KG1 (cell line): ENCODE measurements around the gene CPNE1.
A peak's percentile ranks its signal among the peaks of the same experiment; 100 is the strongest.

Experiments used
- DNase-seq: peaks from one replicate; lab custom pipeline; 2025; lab: John Stamatoyannopoulos, UW

The CPNE1 gene

GRCh38 chr20:35620818-35621559 lies 43.7 kb downstream of the CPNE1 start:
- no peak for DNase-seq

GRCh38 chr20:35619196-35620095 lies 45.3 kb downstream of the CPNE1 start:
- peak; percentile 59 for DNase-seq

- DNase-seq = no peak
These were observed 46.2 kb downstream of the CPNE1 start for GRCh38 chr20:35618263-35619131.

DNA sequence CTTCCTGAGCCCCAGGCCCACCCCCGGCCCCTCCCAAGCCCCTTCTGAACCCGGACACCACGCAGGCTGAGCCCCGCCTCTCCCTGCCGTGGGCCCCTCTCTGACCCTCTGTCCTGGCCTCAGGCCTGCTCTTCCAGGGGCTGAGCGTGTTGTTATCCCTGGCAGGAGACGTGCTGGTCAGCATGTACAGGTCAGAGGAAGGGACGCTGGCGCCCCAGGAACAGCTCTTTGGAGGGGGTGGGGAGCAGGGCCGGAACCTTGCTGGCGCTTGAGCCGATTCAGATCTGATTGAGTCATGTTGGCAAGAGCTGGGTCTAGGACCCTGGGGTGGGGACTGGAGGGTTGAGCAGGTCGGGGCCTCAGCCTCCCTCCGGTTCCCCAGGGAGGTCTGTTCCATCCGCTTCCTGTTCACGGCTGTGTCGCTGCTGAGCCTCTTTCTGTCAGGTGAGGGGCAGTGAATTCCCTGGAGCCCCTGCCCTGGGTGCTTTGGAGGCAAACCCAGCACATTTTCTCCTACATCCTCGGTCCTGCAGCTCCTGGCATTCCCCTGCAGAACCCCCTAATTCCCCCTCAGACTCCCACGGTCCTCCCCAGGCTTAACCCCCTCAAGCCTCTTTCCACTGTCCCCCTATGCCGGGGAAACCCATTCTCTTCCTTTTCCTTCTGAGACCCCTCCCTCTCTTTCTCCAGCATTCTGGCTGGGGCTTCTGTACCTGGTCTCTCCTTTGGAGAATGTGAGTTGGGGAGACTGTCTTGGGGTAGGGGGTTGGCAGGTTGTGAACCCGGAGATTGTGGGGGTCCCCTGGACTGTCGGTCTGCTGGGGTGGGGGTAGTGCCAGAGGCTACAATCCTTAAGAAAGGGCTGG lies 47.1 kb downstream of the CPNE1 start:
- DNase-seq = no peak

DNA sequence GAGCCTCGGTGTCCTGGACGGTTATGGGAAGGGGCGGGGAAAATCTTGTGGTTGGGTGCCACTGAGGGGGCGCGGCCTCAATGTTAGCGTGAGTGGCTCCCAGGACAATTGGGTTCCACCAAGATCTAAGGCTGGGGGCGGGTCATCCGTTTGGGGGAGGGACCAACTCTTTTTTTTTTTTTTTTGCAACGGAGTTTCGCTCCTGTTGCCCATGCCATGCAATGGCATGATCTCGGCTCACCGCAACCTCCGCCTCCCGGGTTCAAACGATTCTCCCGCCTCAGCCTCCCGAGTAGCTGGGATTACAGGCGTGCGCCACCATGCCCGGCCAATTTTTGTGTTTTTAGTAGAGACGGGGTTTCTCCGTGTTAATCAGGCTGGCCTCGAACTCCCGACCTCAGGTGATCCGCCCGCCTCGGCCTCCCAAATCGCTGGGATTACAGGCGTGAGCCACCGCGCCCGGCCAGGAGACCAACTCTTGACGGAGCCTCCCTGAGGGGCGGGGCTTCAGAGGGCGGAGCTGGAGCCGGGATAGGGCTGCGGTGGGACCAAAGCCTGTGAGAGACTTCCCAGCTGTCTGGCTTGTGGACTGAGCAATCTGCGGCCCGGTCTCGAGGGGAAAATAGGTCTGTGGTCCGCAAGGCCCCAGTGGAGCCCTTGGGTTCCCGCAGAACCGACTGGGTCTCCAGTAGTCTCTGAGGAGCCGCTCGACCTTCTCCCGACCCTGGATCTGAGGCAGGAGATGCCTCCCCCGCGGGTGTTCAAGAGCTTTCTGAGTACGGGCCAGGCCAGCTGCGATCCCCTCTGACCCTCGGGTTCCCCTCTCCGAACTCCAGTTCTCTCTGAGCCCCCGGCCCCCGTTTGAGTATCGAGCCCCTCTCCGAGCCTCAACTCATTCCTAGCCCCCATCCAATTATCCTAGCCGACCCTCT lies 48.0 kb downstream of the CPNE1 start:
- DNase-seq = no peak

- DNase-seq = peak; percentile 94
These were observed 48.8 kb downstream of the CPNE1 start, which contains the start of gene SPAG4 for GRCh38 chr20:35615667-35616464. Gene SPAG4, plus strand, starts transcription at chr20:35615829. Its CDS starts 175 bp downstream, at chr20:35616004.

- DNase-seq = no peak
These were observed 53.2 kb downstream of the CPNE1 start for GRCh38 chr20:35611482-35611881.

- no peak for DNase-seq
These were observed 53.8 kb downstream of the CPNE1 start for GRCh38 chr20:35610833-35611427.

DNA sequence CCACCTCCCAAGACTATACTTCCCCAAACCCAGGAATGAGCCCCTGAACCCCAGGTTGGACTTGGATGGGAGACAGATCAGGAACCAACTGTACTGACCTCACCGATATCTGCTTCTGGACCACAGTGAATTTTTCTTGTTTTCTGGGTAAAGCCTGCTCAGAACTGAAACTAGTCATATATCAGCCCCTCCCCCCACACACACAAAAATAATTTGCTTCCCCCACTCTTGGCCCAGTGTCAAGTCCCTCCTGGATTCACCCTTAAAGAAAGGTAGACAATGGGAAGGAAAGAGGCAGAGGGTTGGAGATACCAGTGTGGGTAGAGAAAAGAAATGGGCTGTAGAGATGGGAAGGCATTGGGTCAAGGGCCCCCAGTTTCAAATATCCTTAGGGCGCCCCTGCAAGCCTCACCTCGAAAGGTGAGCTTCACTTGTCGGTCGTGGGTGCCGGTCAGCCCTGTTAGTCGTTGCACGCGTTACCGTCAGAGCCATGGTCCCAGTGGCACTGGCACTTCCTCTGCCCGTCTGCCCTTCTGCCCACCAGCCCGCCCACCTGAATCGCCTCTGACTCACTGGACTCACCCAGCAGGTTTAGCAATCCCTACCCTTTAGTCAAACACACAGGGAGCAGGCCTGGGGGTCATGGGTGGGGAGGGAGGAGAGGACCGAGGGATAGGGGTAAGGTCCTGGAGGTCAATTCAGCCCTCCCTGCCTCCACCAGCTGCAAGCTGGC lies 57.5 kb downstream of the CPNE1 start:
- no peak for DNase-seq

GRCh38 chr20:35606127-35606526 lies 58.6 kb downstream of the CPNE1 start:
- no peak for DNase-seq

- DNase-seq = no peak
These were observed 60.3 kb downstream of the CPNE1 start for GRCh38 chr20:35604449-35604747.

DNA sequence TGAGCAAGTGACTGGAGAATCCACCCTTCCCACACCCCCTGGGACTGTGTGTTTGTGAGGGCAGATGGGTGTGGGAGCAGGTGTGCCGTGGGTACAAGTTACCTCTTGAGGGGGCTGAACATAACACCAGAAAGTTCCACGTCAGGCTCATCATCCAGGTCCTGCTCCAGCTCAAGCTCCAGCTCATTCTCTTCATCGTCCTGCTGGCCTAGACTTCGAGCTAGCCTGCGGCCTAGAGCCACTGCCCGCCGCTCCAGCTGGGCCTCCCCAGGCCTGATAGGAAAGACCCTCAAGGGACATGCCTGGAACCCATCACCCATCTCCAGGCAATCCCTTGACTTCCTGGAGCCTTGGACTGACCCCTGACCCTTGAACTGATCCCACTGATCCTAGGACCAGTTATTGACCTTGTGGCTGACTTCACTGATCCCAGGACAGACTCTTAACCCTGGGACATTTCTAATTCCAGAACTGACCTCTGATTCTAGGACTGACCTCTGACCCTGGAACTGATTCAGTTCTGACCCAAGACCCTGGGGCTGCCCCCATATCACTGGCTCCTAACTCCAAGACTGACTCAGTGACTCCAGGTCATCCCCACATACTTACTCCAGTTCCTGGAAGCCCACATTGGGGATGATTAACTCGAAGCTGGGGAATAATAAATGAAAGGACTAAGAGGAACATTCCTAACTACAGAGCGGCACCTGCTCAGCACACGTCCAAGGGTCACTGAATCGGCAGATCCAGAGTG lies 60.8 kb downstream of the CPNE1 start:
- DNase-seq = no peak

DNA sequence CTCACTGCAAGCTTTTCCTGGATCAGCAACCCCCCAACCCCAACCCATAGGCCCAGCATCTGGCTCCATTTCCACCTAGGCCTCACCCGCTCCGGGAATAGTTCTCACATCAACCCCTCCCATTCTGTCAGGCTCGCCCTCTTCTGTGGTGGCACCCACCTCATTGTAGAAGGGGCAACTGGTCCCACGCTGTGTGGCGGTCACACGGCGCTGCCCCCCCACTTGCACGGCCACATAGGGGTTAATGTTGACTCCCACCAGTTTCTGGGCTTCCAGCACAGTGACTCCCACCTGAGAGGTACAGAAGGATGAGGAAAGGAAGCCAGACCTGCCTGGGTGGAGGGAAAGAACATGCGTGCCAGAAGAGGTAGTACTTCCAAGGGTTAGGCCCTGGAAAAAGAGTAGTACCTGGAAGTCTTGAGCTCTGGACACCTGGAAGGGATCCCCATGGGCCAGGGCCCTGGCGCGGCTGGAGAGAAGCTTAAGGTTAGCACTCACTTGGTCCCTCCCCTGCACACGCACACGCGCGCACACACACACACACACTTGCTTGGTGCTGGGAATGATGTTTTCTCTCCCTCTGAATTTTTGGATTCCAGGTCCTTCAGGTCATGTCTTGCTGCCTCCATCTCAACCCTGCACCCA lies 61.7 kb downstream of the CPNE1 start:
- DNase-seq = no peak

DNA sequence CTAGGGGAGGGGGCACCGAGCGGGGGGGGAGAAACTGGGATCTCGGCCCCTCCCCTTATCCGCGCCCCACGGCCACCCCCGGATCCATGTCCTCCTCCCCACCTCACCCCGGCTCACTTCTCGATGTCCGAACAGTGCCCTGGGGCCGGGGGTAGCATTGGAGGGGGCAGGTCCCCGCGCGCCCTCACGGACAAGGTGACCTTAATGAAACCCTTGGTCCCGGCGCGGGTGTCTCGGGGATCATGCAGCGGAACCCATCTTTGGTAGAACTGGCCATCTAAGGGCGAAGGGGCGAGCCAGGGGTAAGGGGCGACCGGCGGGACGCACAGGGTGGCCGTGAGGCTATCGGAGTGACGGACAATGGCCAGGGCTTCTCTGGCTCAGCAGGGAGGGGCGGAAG lies 62.7 kb downstream of the CPNE1 start:
- no peak for DNase-seq

- DNase-seq = peak; percentile 46
These were observed 63.4 kb downstream of the CPNE1 start for GRCh38 chr20:35600993-35601973.
